Activated naive CD4-positive, alpha-beta T cell treated with anti-CD3 and anti-CD28 coated beads, Interleukin-2, amount 50 U/mL, for 24 hours (primary cell): Measurements from ENCODE around the gene TAAR8.
"Not testable (repeated sequence)": the region's sequence is repeated elsewhere in the genome, so short reads cannot be mapped to it uniquely, and the experiment has no call there.

Experiments used
- H3K27ac Mint-ChIP-seq: one replicate; pipeline ENCODE4 v1.8.0; 2021; ENCODE audit warnings: mild to moderate bottlenecking, mixed read lengths
- H3K27me3 Mint-ChIP-seq: one replicate; pipeline ENCODE4 v1.8.0; 2021; ENCODE audit warnings: mixed read lengths
- H3K36me3 Mint-ChIP-seq: one replicate; pipeline ENCODE4 v1.8.0; 2021; ENCODE audit warnings: mixed read lengths
- H3K4me1 Mint-ChIP-seq: one replicate; pipeline ENCODE4 v1.8.0; 2021; ENCODE audit warnings: mixed read lengths
- H3K4me3 Mint-ChIP-seq: one replicate; pipeline ENCODE4 v1.8.0; 2021; ENCODE audit warnings: mild to moderate bottlenecking, mixed read lengths
- H3K9me3 Mint-ChIP-seq: one replicate; pipeline ENCODE4 v1.8.0; 2021; ENCODE audit warnings: mixed read lengths

Gene TAAR8

DNA sequence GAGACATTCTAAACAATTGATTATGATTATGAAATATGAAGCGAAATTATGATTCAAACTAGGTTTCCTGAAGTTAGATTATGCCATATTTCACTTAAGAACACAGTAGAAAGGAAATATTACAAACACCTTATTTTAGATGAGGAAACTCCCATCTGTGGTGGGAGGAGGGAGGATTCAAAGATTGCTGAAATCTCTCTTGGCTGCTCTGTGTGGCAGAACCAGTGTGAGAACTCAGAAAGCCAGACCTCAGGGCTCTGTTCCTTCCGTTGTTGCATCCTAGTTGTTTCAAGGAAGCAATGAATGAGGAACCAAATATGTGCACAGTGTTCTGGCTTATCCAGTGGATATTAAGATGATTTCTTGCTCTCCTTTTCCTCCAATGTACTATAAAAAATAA lies 35.0 kb downstream of the TAAR8 start:
- Mint-ChIP-seq H3K4me3 (no peak overlapping the region), H3K27ac (no peak overlapping the region), H3K27me3 (peaks cover 20% of the 10 kb centered on the region), H3K4me1 (no peaks in the 10 kb centered on the region), H3K9me3 (no peaks in the 10 kb centered on the region), H3K36me3 (no peaks in the 10 kb centered on the region)

DNA sequence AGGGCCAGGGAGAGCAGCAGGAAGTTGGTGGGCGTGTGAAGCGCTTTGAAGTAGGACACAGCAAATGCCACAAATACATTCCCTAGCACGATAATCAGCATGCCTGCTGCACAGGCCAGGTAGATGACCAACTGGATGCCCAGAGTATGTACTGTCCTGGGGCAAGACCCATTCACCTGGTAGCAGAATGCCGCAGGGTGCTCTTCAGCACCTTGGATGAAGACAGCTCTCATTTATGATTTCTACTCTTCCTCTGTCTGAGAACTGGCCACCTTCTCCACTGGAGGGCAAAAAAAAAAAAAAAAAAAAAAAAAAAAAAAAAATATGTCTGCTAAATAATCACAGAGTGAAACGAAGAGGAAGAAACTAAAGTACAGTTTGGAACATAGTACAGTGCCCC lies 37.0 kb downstream of the TAAR8 start, which contains the start of gene TAAR5:
TAAR5 (minus strand) TSS at position 288 of the 400 bp plus-strand sequence; CDS start at position 233, 55 bp downstream.
- no peaks in the 10 kb centered on the region for H3K4me1 Mint-ChIP-seq
- H3K4me3 Mint-ChIP-seq: no peak within 1 kb of the TSS
- no peaks in the 10 kb centered on the region for H3K9me3 Mint-ChIP-seq
- H3K36me3 Mint-ChIP-seq: no peaks in the 10 kb centered on the region
- H3K27me3 Mint-ChIP-seq: peaks cover 20% of the 10 kb centered on the region
- H3K27ac Mint-ChIP-seq: no peak within 1 kb of the TSS

- no peak overlapping the region for H3K27ac Mint-ChIP-seq
- H3K4me3 Mint-ChIP-seq: no peak overlapping the region
- H3K4me1 Mint-ChIP-seq: no peaks in the 10 kb centered on the region
- no peaks in the 10 kb centered on the region for H3K9me3 Mint-ChIP-seq
- H3K36me3 Mint-ChIP-seq: no peaks in the 10 kb centered on the region
- peaks cover 18% of the 10 kb centered on the region for H3K27me3 Mint-ChIP-seq
These were observed 37.9 kb downstream of the TAAR8 start for GRCh38 chr6:132590362-132590761.

DNA sequence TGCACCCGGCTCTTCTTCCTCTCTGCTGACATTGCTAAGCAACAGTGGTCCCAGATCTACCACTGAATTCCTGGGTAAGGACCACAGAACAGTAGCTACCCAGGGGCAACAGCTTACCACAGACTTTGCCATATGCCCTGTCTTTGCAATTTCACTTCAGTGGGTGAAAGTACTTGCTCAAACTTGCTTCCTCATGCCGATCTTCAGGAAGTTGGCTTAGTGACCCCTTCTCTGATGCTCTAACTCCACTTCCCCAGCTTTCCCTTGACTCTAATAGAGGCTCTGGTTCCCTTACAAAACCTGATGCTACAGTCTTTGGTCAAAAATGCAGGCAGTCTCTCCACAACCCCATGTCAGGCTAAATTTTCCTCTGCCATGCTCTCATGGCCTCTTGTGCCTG lies 40.4 kb downstream of the TAAR8 start:
- Mint-ChIP-seq H3K4me1 (no peaks in the 10 kb centered on the region), H3K4me3 (no peak overlapping the region), H3K27me3 (peaks cover 16% of the 10 kb centered on the region), H3K9me3 (no peaks in the 10 kb centered on the region), H3K36me3 (no peaks in the 10 kb centered on the region), H3K27ac (no peak overlapping the region)

GRCh38 chr6:132596201-132596600 lies 43.7 kb downstream of the TAAR8 start:
- Mint-ChIP-seq H3K27me3 (peaks cover 12% of the 10 kb centered on the region), H3K36me3 (no peaks in the 10 kb centered on the region), H3K4me3 (no peak overlapping the region), H3K9me3 (no peaks in the 10 kb centered on the region), H3K27ac (no peak overlapping the region), H3K4me1 (no peaks in the 10 kb centered on the region)

- Mint-ChIP-seq H3K9me3 (no peaks in the 10 kb centered on the region), H3K27me3 (peaks cover 15% of the 10 kb centered on the region), H3K36me3 (no peaks in the 10 kb centered on the region), H3K4me3 (no peak overlapping the region), H3K27ac (no peak overlapping the region), H3K4me1 (no peaks in the 10 kb centered on the region)
These were observed 46.0 kb downstream of the TAAR8 start for GRCh38 chr6:132598473-132598872.

DNA sequence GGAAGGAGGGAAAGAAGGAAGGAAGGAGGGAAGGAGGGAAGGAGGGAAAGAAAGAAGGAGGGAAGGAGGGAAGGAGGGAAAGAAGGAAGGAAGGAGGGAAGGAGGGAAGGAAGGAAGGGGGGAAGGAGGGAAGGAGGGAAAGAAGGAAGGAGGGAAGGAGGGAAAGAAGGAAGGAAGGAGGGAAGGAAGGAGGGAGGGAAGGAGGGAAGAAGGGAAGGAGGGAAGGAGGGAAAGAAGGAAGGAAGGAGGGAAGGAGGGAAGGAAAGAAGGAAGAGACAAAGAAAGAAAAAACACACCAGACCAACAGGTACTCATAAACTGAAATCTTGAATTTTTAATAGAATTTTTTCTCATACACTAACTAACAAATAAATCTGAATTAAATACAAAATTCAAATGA lies 48.4 kb downstream of the TAAR8 start:
- not testable (repeated sequence) for H3K36me3 Mint-ChIP-seq

More for the DNA sequence above, 48.4 kb downstream of the TAAR8 start:
- not testable (repeated sequence) for H3K4me1 Mint-ChIP-seq, H3K9me3 Mint-ChIP-seq, H3K27ac Mint-ChIP-seq, H3K4me3 Mint-ChIP-seq
- peaks cover 13% of the 10 kb centered on the region for H3K27me3 Mint-ChIP-seq
